ENCODE results near the gene GRIK2.

DNA sequence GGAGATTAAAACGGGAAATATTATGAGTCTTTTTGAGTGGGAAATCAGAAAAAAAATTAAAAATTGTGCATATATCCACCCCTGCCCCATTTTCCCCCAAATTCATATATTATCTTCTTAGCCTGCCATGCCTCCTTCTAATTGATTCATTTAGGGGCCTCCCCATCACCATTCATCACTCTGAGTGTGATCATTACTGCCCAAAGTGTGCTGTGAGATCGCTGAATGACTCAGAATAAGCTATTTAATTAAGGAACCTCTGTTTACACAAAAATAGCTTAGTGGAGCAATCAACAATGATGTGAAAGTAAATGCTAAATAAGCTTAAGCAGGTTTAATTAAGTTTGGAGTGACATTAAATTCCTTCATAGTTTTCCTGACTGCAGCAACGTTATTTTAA lies 645.5 kb downstream of the GRIK2 start:
- no peak for TF ChIP-seq CTCF (IDR thresholded peaks at IDR 0.05)
- no peak for TF ChIP-seq SIN3A (IDR thresholded peaks at IDR 0.05; ENCODE audit: borderline replicate concordance, insufficient read depth, low read depth, low read length)
- TF ChIP-seq, protein P1, sequence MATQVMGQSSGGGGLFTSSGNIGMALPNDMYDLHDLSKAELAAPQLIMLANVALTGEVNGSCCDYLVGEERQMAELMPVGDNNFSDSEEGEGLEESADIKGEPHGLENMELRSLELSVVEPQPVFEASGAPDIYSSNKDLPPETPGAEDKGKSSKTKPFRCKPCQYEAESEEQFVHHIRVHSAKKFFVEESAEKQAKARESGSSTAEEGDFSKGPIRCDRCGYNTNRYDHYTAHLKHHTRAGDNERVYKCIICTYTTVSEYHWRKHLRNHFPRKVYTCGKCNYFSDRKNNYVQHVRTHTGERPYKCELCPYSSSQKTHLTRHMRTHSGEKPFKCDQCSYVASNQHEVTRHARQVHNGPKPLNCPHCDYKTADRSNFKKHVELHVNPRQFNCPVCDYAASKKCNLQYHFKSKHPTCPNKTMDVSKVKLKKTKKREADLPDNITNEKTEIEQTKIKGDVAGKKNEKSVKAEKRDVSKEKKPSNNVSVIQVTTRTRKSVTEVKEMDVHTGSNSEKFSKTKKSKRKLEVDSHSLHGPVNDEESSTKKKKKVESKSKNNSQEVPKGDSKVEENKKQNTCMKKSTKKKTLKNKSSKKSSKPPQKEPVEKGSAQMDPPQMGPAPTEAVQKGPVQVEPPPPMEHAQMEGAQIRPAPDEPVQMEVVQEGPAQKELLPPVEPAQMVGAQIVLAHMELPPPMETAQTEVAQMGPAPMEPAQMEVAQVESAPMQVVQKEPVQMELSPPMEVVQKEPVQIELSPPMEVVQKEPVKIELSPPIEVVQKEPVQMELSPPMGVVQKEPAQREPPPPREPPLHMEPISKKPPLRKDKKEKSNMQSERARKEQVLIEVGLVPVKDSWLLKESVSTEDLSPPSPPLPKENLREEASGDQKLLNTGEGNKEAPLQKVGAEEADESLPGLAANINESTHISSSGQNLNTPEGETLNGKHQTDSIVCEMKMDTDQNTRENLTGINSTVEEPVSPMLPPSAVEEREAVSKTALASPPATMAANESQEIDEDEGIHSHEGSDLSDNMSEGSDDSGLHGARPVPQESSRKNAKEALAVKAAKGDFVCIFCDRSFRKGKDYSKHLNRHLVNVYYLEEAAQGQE (IDR thresholded peaks at IDR 0.05; ENCODE audit: insufficient read depth in 1 of 2, low read depth in 2 of 2, low read length in 1 of 2): no peak
- TF ChIP-seq POLR2AphosphoS5 (IDR thresholded peaks at IDR 0.05; ENCODE audit: low read depth, low read length): no peak
- TF ChIP-seq TCF7L2 (IDR thresholded peaks at IDR 0.05; ENCODE audit: low read depth, low read length): no peak
